Spleen (tissue), 11 donors: Measurements from ENCODE around the gene BCAR1. TPM values are rescaled to one million over a fixed set of nuclear protein-coding genes. Genes with fewer than 3 reads are reported as not detected.
A peak's percentile ranks its signal among the peaks of the same experiment; 100 is the strongest.
"Not testable (repeated sequence)": the region's sequence is repeated elsewhere in the genome, so short reads cannot be mapped to it uniquely, and the experiment has no call there.

Experiments
- DNase-seq: peaks from one replicate; pipeline ENCODE4 v3.0.0-alpha.2; 2020
- H3K27ac ChIP-seq, 8 donors: fragments of 200-600 bp; sonication (generic) in 7 of 8; 1 replicate in 4 of 8; 2 replicates in 4 of 8; pipeline versions ENCODE4 v1.5.0 to v1.8.0; 2016 to 2021; ENCODE audit warnings: inconsistent platforms in 4 of 8, mild to moderate bottlenecking in 4 of 8, moderate library complexity in 1 of 8
- H3K27me3 ChIP-seq, 7 donors: fragments of 200-600 bp; sonication (generic) in 6 of 7; replicated peaks in 1 of 7; 1 replicate in 4 of 7; 2 replicates in 3 of 7; pipeline versions ENCODE4 v1.5.0 to v1.8.0; 2016 to 2021; ENCODE audit warnings: inconsistent platforms in 3 of 7, mild to moderate bottlenecking in 1 of 7
- H3K36me3 ChIP-seq, 6 donors: fragments of 200-600 bp; sonication (generic) in 5 of 6; 1 replicate in 4 of 6; 2 replicates in 2 of 6; pipeline versions ENCODE4 v1.5.0 to v1.8.0; 2016 to 2021; ENCODE audit warnings: inconsistent platforms in 2 of 6
- H3K4me1 ChIP-seq, 6 donors: fragments of 200-600 bp; sonication (generic) in 5 of 6; 1 replicate in 3 of 6; 2 replicates in 3 of 6; pipeline versions ENCODE4 v1.5.0 to v1.8.0; 2016 to 2021; ENCODE audit warnings: inconsistent platforms in 3 of 6
- H3K4me3 ChIP-seq, 8 donors: fragments of 200-600 bp; sonication (generic) in 7 of 8; 1 replicate in 4 of 8; 2 replicates in 4 of 8; pipeline versions ENCODE4 v1.5.0 to v1.8.0; 2016 to 2021; ENCODE audit warnings: inconsistent platforms in 4 of 8, mild to moderate bottlenecking in 4 of 8, moderate library complexity in 2 of 8
- H3K9me3 ChIP-seq, 8 donors: fragments of 200-600 bp; sonication (generic) in 7 of 8; 1 replicate in 4 of 8; 2 replicates in 4 of 8; pipeline versions ENCODE4 v1.5.0 to v1.8.0; 2016 to 2021; ENCODE audit warnings: inconsistent platforms in 4 of 8
- CTCF ChIP-seq, 11 experiments: fragments of 200-600 bp in 7 of 11; fragments of 450-650 bp in 4 of 11; sonication (generic) in 4 of 11; IDR thresholded peaks in 8 of 11; conservative IDR thresholded peaks in 3 of 11; 1 replicate in 7 of 11; 2 replicates in 4 of 11; pipeline versions ENCODE4 v1.4.0 to v1.8.0; 2016 to 2021; ENCODE audit warnings: antibody characterized with exemption in 11 of 11, inconsistent platforms in 4 of 11, mild to moderate bottlenecking in 1 of 11
- POLR2A ChIP-seq, 3 donors: fragments of 450-650 bp; IDR thresholded peaks; one replicate each; pipeline ENCODE4 v1.5.1; 2017; ENCODE audit warnings: antibody characterized with exemption in 3 of 3, mild to moderate bottlenecking in 1 of 3
- POLR2AphosphoS5 ChIP-seq, 3 donors: sonication (generic); formaldehyde crosslinking; IDR thresholded peaks; one replicate each; pipeline ENCODE4 v1.5.1; 2017; ENCODE audit warnings: antibody characterized with exemption in 3 of 3
- WGBS, 5 donors: extraction: QIAGEN DNeasy Blood & Tissue Kit in 3 of 5; methylation state at CpG; one replicate each; pipeline versions ENCODE4 v1.1.5 to v1.1.7; 2013 to 2018; 5-methylcytosine and 5-hydroxymethylcytosine counted together
- intact Hi-C: fragments of 100-400 bp; cut with DNase I; formaldehyde crosslinking; loops from one replicate; pipeline ENCODE4 v1.15.0; 2023; ENCODE audit warnings: low total_unique reads
- polyA plus RNA-seq, 3 donors: library from polyadenylated mRNA; stranded (reverse); fragments of 200-250 nt; gene quantifications; one replicate each; pipeline ENCODE4 v1.2.1, GENCODE V29; 2013
- total RNA-seq, 7 donors: library from RNA; depleted of rRNA in 3 of 7; stranded (reverse); fragments of >200 nt in 3 of 7; fragmentation: NEBNext Ultra II Directional in 4 of 7; extraction: Animal tissue kit (Norgen Biotek cat#: 25700) in 4 of 7; gene quantifications; one replicate each; pipeline versions ENCODE4 v1.1.0 to v1.2.1, GENCODE V29; 2016 to 2021
- donor health status: healthy with polysubstance abuse.
- donor health status: DM: no; HTN: no; CAD: no; lungs with moderate emphysema.
- donor health status: DM: no; HTN: no; CAD: no.
- donor health status: Bipolar disorder and iron deficiency.
- donor health status: healthy.
- donor health status: DM: no; HTN: no; CAD: no.
- donor health status: DM: yes; HTN: yes; CAD: no.

The BCAR1 gene
- total and polyA plus RNA-seq, 10 donors: 14.6 to 164 (median 71.9) TPM

- Histone ChIP-seq H3K36me3 (no peaks in the 10 kb centered on the region), H3K27me3 (peaks cover 0 to 7% (median 0%) of the 10 kb centered on the region in 7 donors), H3K4me3 (no peak overlapping the region), H3K27ac (no peak overlapping the region), H3K9me3 (no peaks in the 10 kb centered on the region), H3K4me1 (peaks cover 0 to 26% (median 13%) of the 10 kb centered on the region in 6 donors)
- TF ChIP-seq POLR2AphosphoS5 (IDR thresholded peaks at IDR 0.05) (no peak), POLR2A (IDR thresholded peaks at IDR 0.05) (no peak), CTCF (IDR thresholded peaks at IDR 0.05 in 8 of 11, conservative IDR thresholded peaks at IDR 0.05 in 3 of 11) (no peak)
- DNase-seq: no peak
- intact Hi-C loops: no loop called here
- 83 to 97% (median 95%) methylated on average over 2 of the region's 2 CpGs for WGBS, 5 donors
Measured at GRCh38 chr16:75216127-75216526, 35.3 kb downstream of the BCAR1 start.

- H3K4me1 ChIP-seq, H3K9me3 ChIP-seq, DNase-seq, H3K4me3 ChIP-seq, H3K27ac ChIP-seq, H3K27me3 ChIP-seq, H3K36me3 ChIP-seq, intact Hi-C loops: not testable (repeated sequence)
- 84 to 90% (median 87%) methylated on average over 10 of the region's 10 CpGs for WGBS, 5 donors
Measured at GRCh38 chr16:75211286-75211685, 40.1 kb downstream of the BCAR1 start.

- H3K27me3 ChIP-seq: peaks cover 0 to 10% (median 0%) of the 10 kb centered on the region in 7 donors
- intact Hi-C loops: no loop called here
- 83 to 94% (median 88%) methylated on average over 5 of the region's 5 CpGs for WGBS, 5 donors
- no peak for DNase-seq
- H3K36me3 ChIP-seq: no peaks in the 10 kb centered on the region
- no peak overlapping the region for H3K4me3 ChIP-seq
- no peak overlapping the region for H3K27ac ChIP-seq
- peaks cover 0 to 9% (median 0%) of the 10 kb centered on the region in 6 donors for H3K4me1 ChIP-seq
- no peaks in the 10 kb centered on the region for H3K9me3 ChIP-seq
- TF ChIP-seq POLR2A (IDR thresholded peaks at IDR 0.05) (no peak), POLR2AphosphoS5 (IDR thresholded peaks at IDR 0.05) (no peak)
Measured at GRCh38 chr16:75209944-75210343, 41.5 kb downstream of the BCAR1 start.

- WGBS, 5 donors: 82 to 92% (median 89%) methylated on average over 7 of the region's 7 CpGs
- H3K36me3 ChIP-seq, intact Hi-C loops, H3K9me3 ChIP-seq, H3K4me1 ChIP-seq, H3K27ac ChIP-seq, H3K4me3 ChIP-seq, H3K27me3 ChIP-seq, DNase-seq: not testable (repeated sequence)
Measured at GRCh38 chr16:75209514-75209913, 41.9 kb downstream of the BCAR1 start.

- intact Hi-C loops: no loop called here
- no peaks in the 10 kb centered on the region for H3K36me3 ChIP-seq
- no peak for DNase-seq
- H3K4me1 ChIP-seq: peaks cover 0 to 9% (median 0%) of the 10 kb centered on the region in 6 donors
- no peak overlapping the region for H3K4me3 ChIP-seq
- TF ChIP-seq CTCF (IDR thresholded peaks at IDR 0.05 in 8 of 11, conservative IDR thresholded peaks at IDR 0.05 in 3 of 11) (no peak), POLR2AphosphoS5 (IDR thresholded peaks at IDR 0.05) (peak in 1 of 3 donors; percentile 11)
- peaks cover 0 to 10% (median 0%) of the 10 kb centered on the region in 7 donors for H3K27me3 ChIP-seq
- 74 to 91% (median 88%) methylated on average over 17 to 27 of the region's 27 CpGs for WGBS, 5 donors
- no peaks in the 10 kb centered on the region for H3K9me3 ChIP-seq
- no peak overlapping the region for H3K27ac ChIP-seq
Measured at GRCh38 chr16:75208861-75209505, 42.4 kb downstream of the BCAR1 start.
